IgD-negative memory B cell (primary cell): ENCODE measurements around the gene ASCL2. TPM values are rescaled to one million over a fixed set of nuclear protein-coding genes. Genes with fewer than 3 reads are reported as not detected.
"Not testable (repeated sequence)": the region's sequence is repeated elsewhere in the genome, so short reads cannot be mapped to it uniquely, and the experiment has no call there.

Source experiments
- H3K27ac Mint-ChIP-seq, 3 donors: one replicate each; pipeline ENCODE4 v1.8.0; 2020 to 2022; ENCODE audit warnings: mild to moderate bottlenecking in 3 of 3, mixed read lengths in 3 of 3, moderate library complexity in 1 of 3
- H3K27me3 Mint-ChIP-seq: one replicate; pipeline ENCODE4 v1.8.0; 2021; ENCODE audit warnings: mixed read lengths
- H3K36me3 Mint-ChIP-seq: one replicate; pipeline ENCODE4 v1.8.0; 2020; ENCODE audit warnings: mild to moderate bottlenecking, mixed read lengths
- H3K4me1 Mint-ChIP-seq, 3 donors: one replicate each; pipeline ENCODE4 v1.8.0; 2020 to 2022; ENCODE audit warnings: mixed read lengths in 3 of 3, mild to moderate bottlenecking in 1 of 3
- H3K4me3 Mint-ChIP-seq, 4 donors: one replicate each; pipeline ENCODE4 v1.8.0; 2020 to 2022; ENCODE audit warnings: mild to moderate bottlenecking in 4 of 4, mixed read lengths in 4 of 4, moderate library complexity in 3 of 4
- H3K9me3 Mint-ChIP-seq, 3 donors: one replicate each; pipeline ENCODE4 v1.8.0; 2020 to 2021; ENCODE audit warnings: mixed read lengths in 3 of 3, mild to moderate bottlenecking in 1 of 3
- polyA plus RNA-seq: library from polyadenylated mRNA; unstranded; fragments of 300-500 nt; fragmentation: Illumina TruSeq; gene quantifications from one replicate; pipeline ENCODE4 v1.2.3, GENCODE V29; 2021

The ASCL2 gene
- polyA plus RNA-seq, 1 donor from 2014 or later = 5.0 TPM

- Mint-ChIP-seq H3K36me3 (no peaks in the 10 kb centered on the region), H3K4me3 (no peak overlapping the region), H3K27ac (peak overlapping the region in 1 of 3 donors; percentile 31), H3K9me3 (peaks cover 0 to 7% (median 7%) of the 10 kb centered on the region in 3 donors), H3K27me3 (peaks cover 2% of the 10 kb centered on the region), H3K4me1 (no peaks in the 10 kb centered on the region)
These were observed 19.2 kb downstream of the ASCL2 start for GRCh38 chr11:2251138-2251537.

GRCh38 chr11:2250485-2250884 lies 19.9 kb downstream of the ASCL2 start:
- Mint-ChIP-seq H3K27ac (no peak overlapping the region), H3K27me3 (peaks cover 2% of the 10 kb centered on the region), H3K4me3 (no peak overlapping the region), H3K36me3 (no peaks in the 10 kb centered on the region), H3K9me3 (peaks cover 0 to 7% (median 7%) of the 10 kb centered on the region in 3 donors), H3K4me1 (no peaks in the 10 kb centered on the region)

GRCh38 chr11:2250041-2250440 lies 20.3 kb downstream of the ASCL2 start:
- H3K9me3 Mint-ChIP-seq = peaks cover 0 to 5% (median 4%) of the 10 kb centered on the region in 3 donors
- H3K4me3 Mint-ChIP-seq = no peak overlapping the region
- no peak overlapping the region for H3K27ac Mint-ChIP-seq
- no peaks in the 10 kb centered on the region for H3K4me1 Mint-ChIP-seq
- no peaks in the 10 kb centered on the region for H3K36me3 Mint-ChIP-seq
- peaks cover 3% of the 10 kb centered on the region for H3K27me3 Mint-ChIP-seq

DNA sequence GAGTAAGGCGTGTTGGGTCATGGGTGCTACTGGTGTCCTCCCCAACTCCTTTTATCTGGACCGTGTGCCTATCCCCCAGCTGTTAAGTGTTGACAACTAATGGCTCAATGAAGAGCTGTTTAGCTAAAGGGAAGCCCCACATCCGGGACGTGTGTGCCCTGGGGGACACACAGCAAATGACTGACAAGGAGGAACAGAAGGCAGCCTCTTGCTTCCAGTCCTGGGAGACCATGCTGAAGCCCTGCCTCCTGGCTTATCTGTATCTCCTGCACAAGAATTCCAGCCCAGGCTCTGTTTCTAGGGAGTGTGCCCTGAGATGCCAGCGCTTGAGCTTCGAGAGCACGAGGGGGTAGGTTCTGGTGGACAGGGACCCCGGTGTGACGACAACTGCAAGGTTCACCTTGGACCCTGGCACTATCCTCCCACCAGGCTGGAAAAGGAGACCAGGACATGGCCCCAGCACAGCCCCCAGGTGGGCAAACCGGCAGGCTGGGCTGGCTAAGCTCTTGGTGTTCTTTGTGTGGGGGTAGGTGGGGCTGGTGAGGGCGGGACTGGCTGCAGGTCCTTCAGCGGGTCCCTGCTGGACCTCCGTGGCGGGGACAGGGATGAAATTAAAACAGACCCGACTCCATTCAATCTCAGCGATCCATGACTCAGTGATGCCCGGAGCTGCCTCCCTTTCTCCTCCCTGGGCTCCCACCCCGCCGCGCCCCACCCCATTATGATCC lies 21.0 kb downstream of the ASCL2 start:
- H3K4me3 Mint-ChIP-seq = no peak overlapping the region
- no peak overlapping the region for H3K27ac Mint-ChIP-seq
- peaks cover 0 to 2% (median 0%) of the 10 kb centered on the region in 3 donors for H3K9me3 Mint-ChIP-seq
- no peaks in the 10 kb centered on the region for H3K36me3 Mint-ChIP-seq
- peaks cover 2% of the 10 kb centered on the region for H3K27me3 Mint-ChIP-seq
- H3K4me1 Mint-ChIP-seq = no peaks in the 10 kb centered on the region

GRCh38 chr11:2248762-2249161 lies 21.6 kb downstream of the ASCL2 start:
- H3K36me3 Mint-ChIP-seq = no peaks in the 10 kb centered on the region
- no peaks in the 10 kb centered on the region for H3K4me1 Mint-ChIP-seq
- peaks cover 2% of the 10 kb centered on the region for H3K27me3 Mint-ChIP-seq
- peak overlapping the region in 1 of 3 donors; percentile 25 for H3K27ac Mint-ChIP-seq
- H3K4me3 Mint-ChIP-seq = no peak overlapping the region
- peaks cover 0 to 2% (median 0%) of the 10 kb centered on the region in 3 donors for H3K9me3 Mint-ChIP-seq

GRCh38 chr11:2248242-2248641 lies 22.1 kb downstream of the ASCL2 start:
- H3K27me3 Mint-ChIP-seq = peaks cover 2% of the 10 kb centered on the region
- H3K27ac Mint-ChIP-seq = no peak overlapping the region
- no peaks in the 10 kb centered on the region for H3K4me1 Mint-ChIP-seq
- H3K4me3 Mint-ChIP-seq = no peak overlapping the region
- H3K9me3 Mint-ChIP-seq = peaks cover 0 to 2% (median under 1%) of the 10 kb centered on the region in 3 donors
- no peaks in the 10 kb centered on the region for H3K36me3 Mint-ChIP-seq

- Mint-ChIP-seq H3K4me3 (no peak overlapping the region), H3K4me1 (no peaks in the 10 kb centered on the region), H3K27me3 (peaks cover 2% of the 10 kb centered on the region), H3K27ac (no peak overlapping the region), H3K9me3 (peaks cover 0 to 8% (median 2%) of the 10 kb centered on the region in 3 donors), H3K36me3 (no peaks in the 10 kb centered on the region)
These were observed 22.9 kb downstream of the ASCL2 start for GRCh38 chr11:2247496-2247895.

GRCh38 chr11:2240834-2241233 lies 29.6 kb downstream of the ASCL2 start:
- Mint-ChIP-seq H3K4me3 (no peak overlapping the region), H3K4me1 (no peaks in the 10 kb centered on the region), H3K9me3 (peaks cover 2 to 30% (median 8%) of the 10 kb centered on the region in 3 donors), H3K27me3 (peaks cover 7% of the 10 kb centered on the region), H3K36me3 (peaks cover 2% of the 10 kb centered on the region), H3K27ac (no peak overlapping the region)

- peaks cover 2 to 23% (median 8%) of the 10 kb centered on the region in 3 donors for H3K9me3 Mint-ChIP-seq
- H3K27ac Mint-ChIP-seq = no peak overlapping the region
- no peaks in the 10 kb centered on the region for H3K4me1 Mint-ChIP-seq
- H3K4me3 Mint-ChIP-seq = peak overlapping the region in 1 of 4 donors; percentile 82
- peaks cover 2% of the 10 kb centered on the region for H3K36me3 Mint-ChIP-seq
- H3K27me3 Mint-ChIP-seq = peaks cover 8% of the 10 kb centered on the region
These were observed 32.7 kb downstream of the ASCL2 start for GRCh38 chr11:2237457-2238238.

DNA sequence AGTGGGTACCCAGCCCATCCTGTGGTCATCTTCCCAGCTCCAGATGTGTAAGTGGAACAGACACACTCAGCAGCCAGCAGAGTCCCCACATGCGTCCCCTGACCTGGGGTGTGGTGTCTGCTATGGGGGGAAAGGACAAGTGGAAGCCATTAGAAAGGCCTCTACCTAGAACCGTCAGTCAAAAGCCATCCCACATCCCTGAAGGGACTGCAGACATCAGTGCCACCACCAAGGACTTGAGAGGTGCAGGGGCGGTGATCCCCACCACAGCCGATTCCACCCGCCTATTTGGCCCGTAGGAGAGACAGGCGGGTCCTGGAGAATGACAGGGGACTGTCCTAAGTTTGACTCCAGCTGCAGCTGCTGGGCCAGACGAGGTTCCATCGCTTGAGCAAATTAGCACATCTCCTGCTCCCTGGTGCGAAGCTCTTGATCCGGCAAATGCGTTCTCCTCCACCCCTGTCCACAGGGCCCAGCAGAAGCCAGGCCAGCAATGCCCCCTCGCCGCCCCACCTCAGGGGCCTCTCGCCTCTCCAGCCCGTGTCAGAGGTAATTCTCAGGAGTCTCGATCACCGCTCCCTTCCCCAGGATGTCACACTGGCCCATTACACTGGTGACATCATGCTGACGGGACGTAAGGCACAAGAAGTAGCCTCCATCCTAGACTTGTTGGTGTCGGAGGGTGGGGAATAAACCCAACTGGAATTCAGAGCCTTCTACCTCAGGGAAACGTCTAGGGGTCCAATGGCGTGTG lies 33.8 kb downstream of the ASCL2 start:
- not testable (repeated sequence) for H3K27ac Mint-ChIP-seq, H3K36me3 Mint-ChIP-seq, H3K27me3 Mint-ChIP-seq

GRCh38 chr11:2235588-2236326 lies 34.6 kb downstream of the ASCL2 start:
- H3K27ac Mint-ChIP-seq = peak overlapping the region in 1 of 3 donors; percentile 80
- H3K9me3 Mint-ChIP-seq = peaks cover 2 to 16% (median 11%) of the 10 kb centered on the region in 3 donors
- H3K4me3 Mint-ChIP-seq = no peak overlapping the region

More for the DNA sequence above, 33.8 kb downstream of the ASCL2 start:
- not testable (repeated sequence) for H3K4me1 Mint-ChIP-seq, H3K4me3 Mint-ChIP-seq
- H3K9me3 Mint-ChIP-seq = peaks cover 4 to 18% (median 12%) of the 10 kb centered on the region in 3 donors

GRCh38 chr11:2234963-2235362 lies 35.4 kb downstream of the ASCL2 start:
- H3K9me3 Mint-ChIP-seq = peaks cover 7 to 18% (median 8%) of the 10 kb centered on the region in 3 donors
- no peak overlapping the region for H3K4me3 Mint-ChIP-seq
- peak overlapping the region in 1 of 3 donors; percentile 80 for H3K27ac Mint-ChIP-seq
- H3K36me3 Mint-ChIP-seq = peaks cover 2% of the 10 kb centered on the region
- no peaks in the 10 kb centered on the region for H3K4me1 Mint-ChIP-seq
- H3K27me3 Mint-ChIP-seq = peaks cover 14% of the 10 kb centered on the region

More at GRCh38 chr11:2235588-2236326, 34.6 kb downstream of the ASCL2 start:
- peaks cover 2% of the 10 kb centered on the region for H3K36me3 Mint-ChIP-seq
- peaks cover 8% of the 10 kb centered on the region for H3K27me3 Mint-ChIP-seq
- H3K4me1 Mint-ChIP-seq = no peaks in the 10 kb centered on the region

- H3K9me3 Mint-ChIP-seq = peaks cover 9 to 23% (median 14%) of the 10 kb centered on the region in 3 donors
- no peaks in the 10 kb centered on the region for H3K4me1 Mint-ChIP-seq
- H3K36me3 Mint-ChIP-seq = no peaks in the 10 kb centered on the region
- no peak overlapping the region for H3K4me3 Mint-ChIP-seq
- no peak overlapping the region for H3K27ac Mint-ChIP-seq
- H3K27me3 Mint-ChIP-seq = peaks cover 21% of the 10 kb centered on the region
These were observed 36.5 kb downstream of the ASCL2 start for GRCh38 chr11:2233693-2234455.
